Epithelial cell of proximal tubule (primary cell): ENCODE measurements around the gene GALNT18. TPM values are rescaled to one million over a fixed set of nuclear protein-coding genes. Genes with fewer than 3 reads are reported as not detected.

ENCODE experiments used
- DNase-seq: peaks from one replicate; pipeline ENCODE4 v3.0.0-alpha.2; 2011; ENCODE audit warnings: low read depth
- H3K4me3 ChIP-seq: 2 replicates; pipeline ENCODE4 v1.5.1; 2011; ENCODE audit warnings: low read depth, mild to moderate bottlenecking, low read length
- CTCF ChIP-seq: conservative IDR thresholded peaks from 2 replicates; pipeline ENCODE4 v1.5.1; 2012; ENCODE audit warnings: low read depth, mild to moderate bottlenecking, low read length
- total RNA-seq: library from RNA; depleted of rRNA; stranded (reverse); fragments of >200 nt; gene quantifications from 2 replicates; pipeline ENCODE4 v1.2.3, GENCODE V29; 2015

GALNT18 gene
- total RNA-seq, 1 donor from 2014 or later: 7.8 TPM

- DNase-seq: no peak
- no peak overlapping the region for H3K4me3 ChIP-seq
- TF ChIP-seq CTCF: no peak
Measured at GRCh38 chr11:11441091-11441490, 180.7 kb downstream of the GALNT18 start.

GRCh38 chr11:11440144-11440543 lies 181.7 kb downstream of the GALNT18 start:
- TF ChIP-seq CTCF: no peak
- DNase-seq: no peak
- H3K4me3 ChIP-seq: no peak overlapping the region

GRCh38 chr11:11439591-11439990 lies 182.2 kb downstream of the GALNT18 start:
- H3K4me3 ChIP-seq: no peak overlapping the region
- no peak for TF ChIP-seq CTCF
- no peak for DNase-seq

- DNase-seq: no peak
- TF ChIP-seq CTCF: no peak
- H3K4me3 ChIP-seq: no peak overlapping the region
Measured at GRCh38 chr11:11436715-11437313, 185.0 kb downstream of the GALNT18 start.

GRCh38 chr11:11435635-11436034 lies 186.2 kb downstream of the GALNT18 start:
- DNase-seq: no peak
- H3K4me3 ChIP-seq: no peak overlapping the region
- no peak for TF ChIP-seq CTCF

GRCh38 chr11:11433960-11434359 lies 187.8 kb downstream of the GALNT18 start:
- TF ChIP-seq CTCF: no peak
- DNase-seq: no peak
- H3K4me3 ChIP-seq: no peak overlapping the region

GRCh38 chr11:11432621-11433319 lies 189.0 kb downstream of the GALNT18 start:
- TF ChIP-seq CTCF: no peak
- DNase-seq: no peak
- H3K4me3 ChIP-seq: no peak overlapping the region
